ENCODE measurements around the gene CAPN8. TPM values are rescaled to one million over a fixed set of nuclear protein-coding genes. Genes with fewer than 3 reads are reported as not detected.

CAPN8 gene
- total RNA-seq, 2 donors from 2014 or later, result 52.6 to 102 TPM

DNA sequence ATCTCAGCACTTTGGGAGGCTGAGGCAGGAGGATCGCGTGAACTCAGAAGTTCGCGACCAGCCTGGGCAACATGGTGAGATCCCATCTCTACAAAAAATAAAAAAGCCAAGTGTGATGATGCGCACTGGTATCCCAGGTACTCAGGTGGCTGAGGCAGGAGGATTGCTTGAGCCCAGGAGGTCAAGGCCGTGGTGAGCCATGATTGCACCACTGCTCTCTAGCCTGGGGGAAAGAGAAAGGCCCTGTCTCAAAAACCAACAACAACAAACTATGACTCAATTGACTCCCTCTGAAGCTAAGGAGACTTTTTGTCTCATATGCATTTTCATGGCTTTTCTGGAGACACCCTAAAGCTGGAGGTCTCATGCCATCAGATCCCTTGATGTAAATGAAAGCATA lies 153.4 kb downstream of the CAPN8 start:
- no peak overlapping the region for H3K27ac ChIP-seq
- H3K36me3 ChIP-seq, result no peaks in the 10 kb centered on the region
- intact Hi-C loops (cut with DNase I), result no loop called here
- H3K27me3 ChIP-seq, result no peaks in the 10 kb centered on the region
- H3K9me3 ChIP-seq, result no peaks in the 10 kb centered on the region
- H3K4me1 ChIP-seq, result no peaks in the 10 kb centered on the region
- H3K9ac ChIP-seq (ENCODE audit: low read depth in 2 of 2, low read length in 2 of 2), result no peak overlapping the region
- no peak overlapping the region for H3K4me3 ChIP-seq
- TF ChIP-seq, protein P1, sequence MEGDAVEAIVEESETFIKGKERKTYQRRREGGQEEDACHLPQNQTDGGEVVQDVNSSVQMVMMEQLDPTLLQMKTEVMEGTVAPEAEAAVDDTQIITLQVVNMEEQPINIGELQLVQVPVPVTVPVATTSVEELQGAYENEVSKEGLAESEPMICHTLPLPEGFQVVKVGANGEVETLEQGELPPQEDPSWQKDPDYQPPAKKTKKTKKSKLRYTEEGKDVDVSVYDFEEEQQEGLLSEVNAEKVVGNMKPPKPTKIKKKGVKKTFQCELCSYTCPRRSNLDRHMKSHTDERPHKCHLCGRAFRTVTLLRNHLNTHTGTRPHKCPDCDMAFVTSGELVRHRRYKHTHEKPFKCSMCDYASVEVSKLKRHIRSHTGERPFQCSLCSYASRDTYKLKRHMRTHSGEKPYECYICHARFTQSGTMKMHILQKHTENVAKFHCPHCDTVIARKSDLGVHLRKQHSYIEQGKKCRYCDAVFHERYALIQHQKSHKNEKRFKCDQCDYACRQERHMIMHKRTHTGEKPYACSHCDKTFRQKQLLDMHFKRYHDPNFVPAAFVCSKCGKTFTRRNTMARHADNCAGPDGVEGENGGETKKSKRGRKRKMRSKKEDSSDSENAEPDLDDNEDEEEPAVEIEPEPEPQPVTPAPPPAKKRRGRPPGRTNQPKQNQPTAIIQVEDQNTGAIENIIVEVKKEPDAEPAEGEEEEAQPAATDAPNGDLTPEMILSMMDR (IDR thresholded peaks at IDR 0.05), result no peak
- DNase-seq, result no peak

DNA sequence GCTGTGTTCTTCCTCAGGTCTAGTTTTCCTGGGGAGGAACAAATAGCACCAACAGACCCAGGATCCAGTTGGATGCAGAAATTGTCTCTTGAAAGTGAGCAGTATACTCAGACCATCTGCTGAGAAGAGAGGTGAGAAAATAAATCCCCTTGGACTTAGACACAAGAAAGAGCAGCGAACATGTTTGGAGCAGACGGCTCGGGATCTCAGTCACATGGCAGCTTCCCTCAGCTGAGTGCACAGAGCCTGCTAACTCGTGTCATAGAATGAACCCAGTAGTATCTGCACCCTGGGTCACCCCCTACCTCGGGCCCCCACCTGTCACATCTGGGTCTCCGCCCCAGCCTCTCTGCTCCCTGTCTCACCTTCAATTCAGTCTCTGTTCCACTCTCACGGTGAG lies 156.7 kb downstream of the CAPN8 start:
- H3K4me1 ChIP-seq, result no peaks in the 10 kb centered on the region
- no peak for DNase-seq
- intact Hi-C loops (cut with DNase I), result no loop called here

DNA sequence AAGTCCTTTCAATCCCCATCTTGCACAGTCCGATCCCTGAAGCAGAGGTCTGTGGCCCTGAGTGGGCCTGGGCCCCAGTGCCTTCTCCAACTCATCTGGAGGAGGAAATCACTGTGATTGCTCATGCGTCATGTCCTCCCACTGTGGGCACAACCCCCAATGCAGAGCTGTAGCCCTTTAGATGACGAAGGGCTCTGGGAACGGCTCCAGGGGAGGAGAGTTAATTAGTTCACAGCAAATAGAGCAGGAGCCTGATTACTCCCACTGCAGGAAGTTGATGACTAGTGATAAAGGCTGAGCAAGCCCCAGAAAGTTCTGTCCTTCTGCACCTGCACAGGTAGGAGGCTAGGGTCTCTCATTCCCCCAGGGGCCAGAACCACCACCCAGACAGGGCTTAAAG lies 160.8 kb downstream of the CAPN8 start:
- Histone ChIP-seq H3K36me3 (no peaks in the 10 kb centered on the region), H3K4me1 (no peaks in the 10 kb centered on the region), H3K4me3 (no peak overlapping the region), H3K27ac (no peak overlapping the region), H3K9me3 (no peaks in the 10 kb centered on the region), H3K27me3 (no peaks in the 10 kb centered on the region), H3K9ac (ENCODE audit: low read depth in 2 of 2, low read length in 2 of 2) (no peak overlapping the region)
- TF ChIP-seq, protein P1 (IDR thresholded peaks at IDR 0.05), result no peak
- DNase-seq, result peak; percentile 86
- intact Hi-C loops (cut with DNase I), result no loop called here

More for the DNA sequence above, 156.7 kb downstream of the CAPN8 start:
- Histone ChIP-seq H3K36me3 (no peaks in the 10 kb centered on the region), H3K4me3 (no peak overlapping the region), H3K27ac (no peak overlapping the region), H3K9ac (ENCODE audit: low read depth in 2 of 2, low read length in 2 of 2) (no peak overlapping the region), H3K9me3 (no peaks in the 10 kb centered on the region), H3K27me3 (no peaks in the 10 kb centered on the region)
- TF ChIP-seq, protein P1 (IDR thresholded peaks at IDR 0.05), result no peak

DNA sequence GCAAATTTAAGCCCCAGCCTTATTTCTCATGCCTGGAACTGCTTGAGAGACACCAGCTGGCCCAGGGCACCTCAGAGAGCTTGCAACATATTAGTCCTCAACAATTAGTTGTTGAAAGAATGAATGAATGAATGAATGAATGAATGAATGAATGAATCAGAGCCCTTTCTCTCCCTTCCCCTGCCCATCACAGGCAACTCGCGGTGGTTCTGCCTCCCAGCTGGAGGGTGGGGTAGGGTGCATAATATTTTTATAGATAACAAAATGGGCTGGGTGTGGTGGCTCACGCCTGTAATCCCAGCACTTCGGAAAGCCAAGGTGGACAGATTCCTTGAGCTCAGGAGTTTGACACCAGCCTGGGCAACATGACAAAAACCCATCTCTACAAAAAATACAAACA lies 162.2 kb downstream of the CAPN8 start:
- H3K4me1 ChIP-seq, result no peaks in the 10 kb centered on the region
- H3K27me3 ChIP-seq, result no peaks in the 10 kb centered on the region
- no peaks in the 10 kb centered on the region for H3K9me3 ChIP-seq
- no peak overlapping the region for H3K9ac ChIP-seq (ENCODE audit: low read depth in 2 of 2, low read length in 2 of 2)
- H3K4me3 ChIP-seq, result no peak overlapping the region
- TF ChIP-seq, protein P1 (IDR thresholded peaks at IDR 0.05), result no peak
- peak; percentile 29 for DNase-seq
- no peaks in the 10 kb centered on the region for H3K36me3 ChIP-seq
- H3K27ac ChIP-seq, result no peak overlapping the region
- intact Hi-C loops (cut with DNase I), result no loop called here

GRCh38 chr1:223500560-223501425 lies 164.7 kb downstream of the CAPN8 start:
- intact Hi-C loops (cut with DNase I), result no loop called here
- H3K27ac ChIP-seq, result no peak overlapping the region
- TF ChIP-seq, protein P1 (IDR thresholded peaks at IDR 0.05), result no peak
- no peaks in the 10 kb centered on the region for H3K4me1 ChIP-seq
- H3K9me3 ChIP-seq, result no peaks in the 10 kb centered on the region
- H3K9ac ChIP-seq (ENCODE audit: low read depth in 2 of 2, low read length in 2 of 2), result no peak overlapping the region
- no peaks in the 10 kb centered on the region for H3K27me3 ChIP-seq
- H3K4me3 ChIP-seq, result no peak overlapping the region
- H3K36me3 ChIP-seq, result no peaks in the 10 kb centered on the region
- no peak for DNase-seq
